Kidney (tissue), 14 donors: ENCODE results near the gene PDHX. TPM values are rescaled to one million over a fixed set of nuclear protein-coding genes. Genes with fewer than 3 reads are reported as not detected.

Experiments
- DNase-seq, 5 donors: peaks; one replicate each; pipeline ENCODE4 v3.0.0-alpha.2; 2013 to 2020
- FAIRE-seq: peaks from 2 replicates; lab custom pipeline; 2012; peaks lifted over from hg19 to GRCh38; lab: Jason Lieb, UNC
- H3K27ac ChIP-seq, 2 donors: one replicate each; pipeline ENCODE4 v1.7.0; 2013; ENCODE audit warnings: low read depth in 2 of 2, low read length in 2 of 2, inconsistent platforms in 1 of 2
- H3K27me3 ChIP-seq: one replicate; pipeline ENCODE4 v1.7.1; 2013; ENCODE audit warnings: low read length, inconsistent platforms; ENCODE audit not compliant: control insufficient read depth, insufficient read depth
- H3K36me3 ChIP-seq, 3 donors: one replicate each; pipeline versions ENCODE4 v1.7.0 to v1.7.1; 2013; ENCODE audit warnings: low read length in 3 of 3, control low read depth in 1 of 3, inconsistent platforms in 1 of 3; ENCODE audit not compliant: insufficient read depth in 3 of 3, control insufficient read depth in 2 of 3
- H3K4me1 ChIP-seq, 3 donors: one replicate each; pipeline versions ENCODE4 v1.7.0 to v1.7.1; 2013; ENCODE audit warnings: low read length in 3 of 3, inconsistent platforms in 1 of 3, low read depth in 1 of 3; ENCODE audit not compliant: control insufficient read depth in 2 of 3, insufficient read depth in 2 of 3
- H3K4me3 ChIP-seq, 3 donors: one replicate each; pipeline versions ENCODE4 v1.7.0 to v1.8.1; 2013; ENCODE audit warnings: low read length in 3 of 3, control low read depth in 1 of 3, inconsistent platforms in 1 of 3
- H3K9ac ChIP-seq, 3 donors: one replicate each; pipeline versions ENCODE4 v1.7.0 to v1.7.1; 2013; ENCODE audit warnings: low read length in 3 of 3, control low read depth in 1 of 3, inconsistent platforms in 1 of 3
- H3K9me3 ChIP-seq, 3 donors: one replicate each; pipeline versions ENCODE4 v1.7.0 to v1.7.1; 2013; ENCODE audit warnings: low read length in 3 of 3, control low read depth in 1 of 3, inconsistent platforms in 1 of 3; ENCODE audit not compliant: control insufficient read depth in 2 of 3, insufficient read depth in 1 of 3
- intact Hi-C: fragments of 100-400 bp; cut with DNase I; formaldehyde crosslinking; loops from one replicate; pipeline ENCODE4 v1.11.1; 2022
- polyA plus RNA-seq: library from polyadenylated mRNA; stranded (reverse); fragments of 350-450 nt; fragmentation: Illumina TruSeq; extraction: RNeasy Lipid Tissue Mini Kit (QIAGEN cat#74804); gene quantifications from one replicate; pipeline ENCODE4 v1.2.3, GENCODE V29; 2014; ENCODE audit warnings: low read depth, low replicate concordance; ENCODE audit not compliant: insufficient read depth
- total RNA-seq: library from RNA; stranded (reverse); fragmentation: NEBNext Ultra II Directional; extraction: Animal tissue kit (Norgen Biotek cat#: 25700); gene quantifications from one replicate; pipeline ENCODE4 v1.2.1, GENCODE V29; 2021
- TF ChIP-seq, protein P1 (sequence below): IDR thresholded peaks from 3 replicates; pipeline ENCODE4 v1.5.1; 2012; ENCODE audit warnings: mild to moderate bottlenecking, moderate library complexity, borderline replicate concordance; ENCODE audit not compliant: insufficient read depth; ENCODE audit errors: extremely low read depth
- donor health status: control.
- donor health status: control.
- donor health status: control.
- donor health status: control.
- donor health status: control.
- donor health status: DM: yes; HTN: yes; CAD: no.
- donor health status: Normal renal cell carcinoma (clear cell type).

PDHX gene
- total and polyA plus RNA-seq, 2 donors from 2014 or later = 29.6 to 32.6 TPM

DNA sequence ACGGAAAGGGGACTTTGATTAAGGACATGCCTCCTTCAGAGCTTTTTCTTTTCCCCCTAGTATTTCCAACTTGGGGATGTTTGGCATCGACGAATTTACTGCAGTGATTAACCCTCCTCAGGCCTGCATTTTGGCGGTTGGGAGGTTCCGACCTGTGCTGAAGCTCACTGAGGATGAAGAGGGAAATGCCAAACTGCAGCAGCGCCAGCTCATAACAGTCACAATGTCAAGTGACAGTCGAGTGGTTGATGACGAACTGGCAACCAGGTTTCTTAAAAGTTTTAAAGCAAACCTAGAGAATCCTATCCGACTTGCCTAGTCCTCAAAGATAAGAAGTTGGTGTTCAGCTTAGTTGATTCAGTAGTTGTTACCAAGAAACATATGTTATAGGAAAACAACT, 78.4 kb downstream of the PDHX start:
- TF ChIP-seq, protein P1, sequence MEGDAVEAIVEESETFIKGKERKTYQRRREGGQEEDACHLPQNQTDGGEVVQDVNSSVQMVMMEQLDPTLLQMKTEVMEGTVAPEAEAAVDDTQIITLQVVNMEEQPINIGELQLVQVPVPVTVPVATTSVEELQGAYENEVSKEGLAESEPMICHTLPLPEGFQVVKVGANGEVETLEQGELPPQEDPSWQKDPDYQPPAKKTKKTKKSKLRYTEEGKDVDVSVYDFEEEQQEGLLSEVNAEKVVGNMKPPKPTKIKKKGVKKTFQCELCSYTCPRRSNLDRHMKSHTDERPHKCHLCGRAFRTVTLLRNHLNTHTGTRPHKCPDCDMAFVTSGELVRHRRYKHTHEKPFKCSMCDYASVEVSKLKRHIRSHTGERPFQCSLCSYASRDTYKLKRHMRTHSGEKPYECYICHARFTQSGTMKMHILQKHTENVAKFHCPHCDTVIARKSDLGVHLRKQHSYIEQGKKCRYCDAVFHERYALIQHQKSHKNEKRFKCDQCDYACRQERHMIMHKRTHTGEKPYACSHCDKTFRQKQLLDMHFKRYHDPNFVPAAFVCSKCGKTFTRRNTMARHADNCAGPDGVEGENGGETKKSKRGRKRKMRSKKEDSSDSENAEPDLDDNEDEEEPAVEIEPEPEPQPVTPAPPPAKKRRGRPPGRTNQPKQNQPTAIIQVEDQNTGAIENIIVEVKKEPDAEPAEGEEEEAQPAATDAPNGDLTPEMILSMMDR = no peak
- Histone ChIP-seq H3K9me3 (no peaks in the 10 kb centered on the region), H3K27ac (no peak overlapping the region), H3K4me1 (no peaks in the 10 kb centered on the region), H3K27me3 (no peaks in the 10 kb centered on the region), H3K36me3 (peaks cover 0 to 4% (median 0%) of the 10 kb centered on the region in 3 donors), H3K4me3 (no peak overlapping the region), H3K9ac (no peak overlapping the region)
- DNase-seq = no peak
- FAIRE-seq = no peak
- intact Hi-C loops = no loop called here

DNA sequence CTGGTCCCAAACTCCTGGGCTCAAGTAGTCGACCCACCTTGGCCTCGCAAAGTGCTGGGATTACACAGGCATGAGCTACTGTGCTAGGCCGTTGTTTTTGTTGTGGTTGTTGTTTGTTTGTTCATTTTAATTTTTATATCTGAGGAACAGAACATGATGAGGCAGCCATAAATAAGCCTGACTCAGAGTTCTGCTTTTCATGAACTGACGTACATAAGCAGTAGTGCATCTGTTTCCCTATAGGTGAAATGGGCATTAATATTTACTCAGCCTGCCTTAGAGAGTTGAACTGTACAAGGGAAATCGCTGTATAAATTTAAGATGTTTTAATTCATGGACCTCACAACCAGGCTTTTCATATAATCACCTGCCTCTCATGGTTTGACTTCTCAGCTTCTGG, 80.5 kb downstream of the PDHX start:
- H3K27ac ChIP-seq = no peak overlapping the region
- intact Hi-C loops = no loop called here
- H3K9ac ChIP-seq = no peak overlapping the region
- H3K27me3 ChIP-seq = no peaks in the 10 kb centered on the region
- TF ChIP-seq, protein P1 = no peak
- H3K4me1 ChIP-seq = no peaks in the 10 kb centered on the region
- FAIRE-seq = no peak
- no peaks in the 10 kb centered on the region for H3K9me3 ChIP-seq
- DNase-seq = no peak
- peaks cover 0 to 4% (median 0%) of the 10 kb centered on the region in 3 donors for H3K36me3 ChIP-seq
- no peak overlapping the region for H3K4me3 ChIP-seq

DNA sequence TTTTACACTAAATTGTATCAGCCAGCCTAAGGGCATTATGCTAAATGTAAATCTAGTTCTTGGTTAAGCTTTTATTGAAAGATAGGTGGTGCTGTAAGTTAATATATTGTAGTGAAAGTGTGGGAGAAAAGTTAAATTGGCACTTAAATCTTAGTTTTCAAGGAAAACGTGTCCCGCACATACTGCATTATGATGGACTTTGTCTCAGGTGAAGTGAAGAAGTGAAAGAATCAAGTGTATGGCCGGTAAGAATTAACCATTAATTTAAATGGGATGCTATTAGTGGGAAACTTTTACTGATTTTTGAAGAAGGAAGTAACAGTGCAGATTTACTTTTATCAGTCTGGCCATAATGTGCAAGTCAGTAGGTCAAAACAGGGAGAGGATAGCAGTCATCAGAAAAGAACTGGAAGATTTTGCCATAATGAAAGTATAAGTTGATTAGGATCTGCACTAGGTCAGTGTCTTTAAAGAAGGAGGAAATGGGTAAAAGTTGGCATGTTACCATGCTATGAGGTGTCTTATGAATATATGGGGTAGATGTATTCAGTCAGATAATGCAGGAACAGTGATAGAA, 81.6 kb downstream of the PDHX start:
- Histone ChIP-seq H3K27me3 (no peaks in the 10 kb centered on the region), H3K36me3 (peaks cover 0 to 4% (median 0%) of the 10 kb centered on the region in 3 donors), H3K4me3 (no peak overlapping the region), H3K9ac (no peak overlapping the region), H3K9me3 (no peaks in the 10 kb centered on the region), H3K4me1 (no peaks in the 10 kb centered on the region), H3K27ac (no peak overlapping the region)
- DNase-seq = no peak
- TF ChIP-seq, protein P1 = peak; percentile 10
- intact Hi-C loops = no loop called here
- no peak for FAIRE-seq

DNA sequence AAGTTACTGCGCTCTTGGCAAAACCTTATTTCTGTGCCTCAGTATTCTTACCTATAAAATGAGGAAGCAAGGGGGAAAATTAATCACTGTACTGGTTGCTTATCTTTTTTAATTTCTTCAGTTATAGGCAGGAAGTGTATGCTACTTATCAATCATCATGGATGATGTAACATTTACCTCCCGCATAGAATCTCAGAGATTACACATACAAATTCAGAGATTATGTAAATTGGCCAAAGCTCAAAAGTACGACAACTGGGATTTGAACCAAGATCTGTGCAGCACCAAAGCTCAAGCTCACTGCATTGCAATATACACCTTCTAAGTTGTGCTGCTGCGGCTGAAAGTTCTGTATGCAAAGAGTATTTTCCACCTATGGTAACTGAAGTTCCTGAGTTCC, 83.0 kb downstream of the PDHX start:
- TF ChIP-seq, protein P1 = no peak
- Histone ChIP-seq H3K27me3 (no peaks in the 10 kb centered on the region), H3K4me1 (no peaks in the 10 kb centered on the region), H3K27ac (no peak overlapping the region), H3K9ac (no peak overlapping the region), H3K9me3 (no peaks in the 10 kb centered on the region), H3K36me3 (peaks cover 0 to 4% (median 0%) of the 10 kb centered on the region in 3 donors), H3K4me3 (no peak overlapping the region)
- DNase-seq = no peak
- intact Hi-C loops = no loop called here
- no peak for FAIRE-seq
